Motor neuron (in vitro differentiated cells): ENCODE results near the gene OR5B21. TPM values are rescaled to one million over a fixed set of nuclear protein-coding genes. Genes with fewer than 3 reads are reported as not detected.

Experiments
- ATAC-seq, 8 experiments: fragments of 200-7000 bp; cut with Tn5 transposase; replicated peaks in 6 of 8; 2 replicates each; pipeline ENCODE4 v1.8.0; 2021; ENCODE audit warnings: mild to moderate bottlenecking in 8 of 8, moderate library complexity in 8 of 8
- H3K27ac ChIP-seq, 2 donors: fragments of 250-450 bp; sonication (Bioruptor Pico); 2 replicates each; pipeline ENCODE4 v1.9.0; 2021; ENCODE audit warnings: antibody characterized with exemption in 2 of 2, mild to moderate bottlenecking in 2 of 2, moderate library complexity in 1 of 2
- H3K4me1 ChIP-seq, 2 donors: fragments of 250-450 bp; sonication (Bioruptor Pico); replicated peaks in 1 of 2; 2 replicates each; pipeline ENCODE4 v1.6.1; 2021; ENCODE audit warnings: antibody characterized with exemption in 2 of 2, mild to moderate bottlenecking in 2 of 2, moderate library complexity in 1 of 2
- H3K4me3 ChIP-seq, 5 donors: fragments of 250-450 bp; sonication (Bioruptor Pico); 2 replicates each; pipeline ENCODE4 v1.9.0; 2021; ENCODE audit warnings: antibody characterized with exemption in 5 of 5, mild to moderate bottlenecking in 5 of 5, moderate library complexity in 4 of 5
- WGBS, 10 experiments: fragments of 450-650 bp; shearing (Covaris generic); methylation state at CpG; one replicate each; pipeline ENCODE4 v1.0.0; 2022; 5-methylcytosine and 5-hydroxymethylcytosine counted together
- in situ Hi-C, 9 experiments: fragments of 400-800 bp; cut with MboI; loops; one replicate each; pipeline ENCODE4 v1.15.0; 2021; ENCODE audit warnings: low sequenced_read_pairs in 9 of 9, low pct_unique_long_range_greater_than_20kb in 2 of 9; ENCODE audit not compliant: unreplicated experiment in 9 of 9
- total RNA-seq, 8 experiments: library from RNA; unstranded; fragments of 300-600 nt; gene quantifications; 2 replicates each; pipeline versions ENCODE4 v1.2.3 to v1.2.4, GENCODE V29; 2022

OR5B21 gene
- total RNA-seq, 8 experiments from 2014 or later = 0.32 to 1.1 (median 0.41) TPM; not detected in 4

DNA sequence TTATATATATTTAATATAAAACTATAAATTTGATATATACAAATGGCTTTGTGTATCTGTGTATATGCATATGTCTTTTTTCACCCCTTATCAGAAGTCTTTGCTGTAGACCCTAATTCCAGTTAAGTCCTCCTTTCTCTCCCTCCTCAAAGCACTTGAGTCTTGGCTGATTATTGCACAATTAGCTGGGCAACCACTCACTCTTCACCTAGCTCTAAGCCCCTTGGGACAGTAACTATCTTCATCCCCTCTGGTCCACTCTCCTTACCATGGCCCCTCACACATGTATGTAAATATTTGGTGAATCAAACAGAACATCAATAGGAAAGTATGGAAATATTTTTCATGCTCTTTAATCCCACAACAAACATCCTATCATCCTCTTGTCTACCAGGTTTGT lies 909 bp upstream of the OR5B21 start:
- Histone ChIP-seq H3K27ac (no peak overlapping the region), H3K4me3 (no peak overlapping the region), H3K4me1 (no peaks in the 10 kb centered on the region)
- in situ Hi-C loops = loop anchor here in 2 of 9 experiments (25.0 kb wide), 2 partner anchors 222 to 697 kb away; no protein-coding TSS in a partner anchor
- no peak for ATAC-seq

DNA sequence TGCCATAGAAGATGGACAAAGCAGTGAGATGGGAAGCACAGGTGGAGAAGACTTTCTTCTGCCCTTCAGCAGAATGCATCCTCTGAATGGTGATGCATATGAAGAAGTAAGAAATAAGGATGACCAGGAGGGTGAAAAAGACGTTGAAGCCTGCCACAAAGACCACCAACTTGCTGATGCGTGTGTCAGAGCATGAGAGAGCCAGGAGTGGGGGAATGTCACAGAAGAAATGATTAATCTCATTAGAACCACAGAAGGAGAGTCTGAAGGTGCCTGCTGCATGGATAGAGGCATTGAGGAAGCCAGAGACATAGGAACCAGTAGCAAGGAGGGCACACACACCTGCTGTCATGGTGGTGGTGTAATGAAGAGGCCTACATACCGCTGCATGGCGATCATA lies 550 bp downstream of the OR5B21 start:
- in situ Hi-C loops = loop anchor here in 2 of 9 experiments (25.0 kb wide), 2 partner anchors 220 to 695 kb away; no protein-coding TSS in a partner anchor
- Histone ChIP-seq H3K4me1 (no peaks in the 10 kb centered on the region), H3K4me3 (no peak overlapping the region), H3K27ac (no peak overlapping the region)
- WGBS, 10 experiments = 48 to 90% (median 80%) methylated on average over 1 to 4 of the region's 4 CpGs; no CpG with 5 or more reads in 2 of the 10 experiments
- no peak for ATAC-seq

DNA sequence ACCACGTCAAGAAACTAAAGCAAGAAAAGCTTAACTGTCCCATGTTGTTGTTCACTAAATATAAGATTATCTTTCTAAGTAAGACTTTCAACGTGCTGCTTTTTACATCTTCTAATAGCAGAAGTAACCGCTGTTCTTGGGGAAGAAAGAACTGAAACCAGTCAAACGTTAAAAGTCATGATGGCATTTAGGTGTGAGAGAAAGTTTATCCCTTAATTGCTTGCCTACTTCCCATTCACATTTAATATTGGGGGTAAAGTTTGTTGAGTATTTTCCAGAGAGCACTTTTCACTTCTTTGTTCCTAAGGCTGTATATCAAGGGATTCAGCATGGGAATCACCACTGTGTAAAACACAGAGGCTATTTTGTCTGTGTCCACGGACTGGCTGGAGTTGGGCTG lies 970 bp downstream of the OR5B21 start:
- Histone ChIP-seq H3K27ac (no peak overlapping the region), H3K4me3 (no peak overlapping the region), H3K4me1 (no peaks in the 10 kb centered on the region)
- WGBS, 10 experiments = 41 to 100% (median 79%) methylated on average over 2 to 5 of the region's 5 CpGs
- in situ Hi-C loops = loop anchor here in 2 of 9 experiments (25.0 kb wide), 2 partner anchors 220 to 695 kb away; no protein-coding TSS in a partner anchor
- ATAC-seq = no peak

DNA sequence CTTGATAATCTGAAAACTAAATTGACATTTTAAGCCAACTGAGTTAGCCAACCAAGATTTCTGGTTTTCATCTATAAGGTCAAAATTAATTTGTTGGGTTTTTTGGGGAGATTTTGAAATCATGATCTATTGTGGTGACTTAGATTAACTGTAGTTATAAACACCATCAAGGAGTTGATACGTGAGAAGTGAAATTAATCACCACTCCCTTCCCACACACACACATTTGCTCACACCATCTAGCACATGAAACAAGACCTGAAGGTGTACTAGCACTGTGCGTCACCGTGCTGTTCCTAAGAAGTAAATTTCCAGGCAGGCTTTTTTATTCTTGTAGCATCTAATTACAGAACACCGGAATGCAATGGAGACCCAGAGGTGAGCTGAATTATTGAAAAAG lies 2.1 kb downstream of the OR5B21 start:
- in situ Hi-C loops = loop anchor here in 2 of 9 experiments (25.0 kb wide), 2 partner anchors 219 to 694 kb away; no protein-coding TSS in a partner anchor
- H3K27ac ChIP-seq = no peak overlapping the region
- H3K4me3 ChIP-seq = no peak overlapping the region
- ATAC-seq = no peak
- 58 to 100% (median 94%) methylated on average over 1 to 4 of the region's 4 CpGs for WGBS, 10 experiments
- H3K4me1 ChIP-seq = no peaks in the 10 kb centered on the region

DNA sequence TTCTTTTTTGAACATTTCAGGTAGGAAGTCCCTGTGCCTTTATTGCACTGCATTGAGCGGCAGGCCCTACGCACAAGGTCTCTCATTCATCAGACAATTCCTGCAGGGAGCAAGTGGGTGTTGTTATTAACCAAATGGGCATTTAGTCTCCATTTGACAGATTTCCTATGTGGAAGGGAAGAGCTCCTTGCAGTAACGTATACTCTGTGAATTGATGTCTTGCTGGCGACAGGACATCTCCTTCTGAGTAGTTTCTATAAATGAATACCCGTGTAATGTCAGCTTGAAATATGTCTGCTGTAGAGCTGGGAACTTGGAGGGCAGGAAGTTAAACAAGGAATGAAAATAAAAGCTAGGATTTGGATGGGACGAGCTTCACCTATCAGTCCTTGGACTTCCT lies 3.7 kb downstream of the OR5B21 start:
- Histone ChIP-seq H3K4me1 (no peaks in the 10 kb centered on the region), H3K4me3 (no peak overlapping the region), H3K27ac (no peak overlapping the region)
- in situ Hi-C loops = loop anchor here in 2 of 9 experiments (25.0 kb wide), 2 partner anchors 217 to 692 kb away; no protein-coding TSS in a partner anchor
- WGBS, 10 experiments = 43 to 97% (median 79%) methylated on average over 1 to 6 of the region's 6 CpGs
- ATAC-seq = no peak

DNA sequence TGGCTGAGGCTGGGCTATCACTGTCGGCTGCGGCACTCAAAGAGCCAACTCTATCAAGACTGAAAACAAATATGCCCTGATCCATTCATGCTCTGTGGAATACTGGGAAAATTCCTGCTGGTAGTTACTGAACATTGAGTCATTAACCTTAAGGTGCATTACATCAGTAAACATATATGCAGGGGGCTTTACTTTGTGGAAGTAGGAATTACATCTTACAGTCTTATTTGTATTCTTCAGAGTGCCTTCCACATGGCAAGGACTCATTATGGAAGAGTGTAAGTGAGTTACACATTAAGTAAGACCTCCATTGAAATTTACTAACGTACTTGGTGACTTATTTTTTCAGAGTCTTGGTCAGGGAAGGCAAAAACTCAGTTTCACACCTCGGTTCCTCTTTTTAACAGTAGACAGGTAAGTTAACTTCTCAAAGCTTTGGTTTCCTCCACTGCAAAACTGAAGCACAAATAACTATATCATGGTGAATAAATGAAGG lies 4.5 kb downstream of the OR5B21 start:
- Histone ChIP-seq H3K4me3 (no peak overlapping the region), H3K4me1 (no peaks in the 10 kb centered on the region), H3K27ac (no peak overlapping the region)
- WGBS, 10 experiments = 48 to 94% (median 74%) methylated on average over 1 to 4 of the region's 4 CpGs
- ATAC-seq = no peak
- in situ Hi-C loops = loop anchor here in 2 of 9 experiments (25.0 kb wide), 2 partner anchors 216 to 691 kb away; no protein-coding TSS in a partner anchor

DNA sequence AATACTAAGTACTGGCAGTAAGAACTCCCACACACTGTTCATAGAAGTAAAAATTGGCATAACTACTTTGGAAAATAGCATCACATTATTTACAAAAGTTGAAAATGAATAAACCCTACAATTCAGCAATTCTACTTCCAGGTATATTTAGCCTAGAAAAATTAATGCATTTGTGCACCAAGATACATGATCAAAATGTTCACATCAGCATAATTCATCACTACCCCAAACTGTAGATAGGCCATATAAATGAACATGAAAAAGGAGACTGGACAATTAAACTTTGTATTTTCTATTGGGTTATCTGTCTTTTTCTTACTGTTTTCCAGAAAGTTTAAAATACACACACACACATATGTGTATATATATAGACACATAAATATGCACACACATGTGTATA lies 5.9 kb downstream of the OR5B21 start:
- ATAC-seq = no peak
- Histone ChIP-seq H3K4me3 (no peak overlapping the region), H3K4me1 (no peaks in the 10 kb centered on the region), H3K27ac (no peak overlapping the region)
- in situ Hi-C loops = loop anchor here in 2 of 9 experiments (25.0 kb wide), 2 partner anchors 215 to 690 kb away; no protein-coding TSS in a partner anchor

DNA sequence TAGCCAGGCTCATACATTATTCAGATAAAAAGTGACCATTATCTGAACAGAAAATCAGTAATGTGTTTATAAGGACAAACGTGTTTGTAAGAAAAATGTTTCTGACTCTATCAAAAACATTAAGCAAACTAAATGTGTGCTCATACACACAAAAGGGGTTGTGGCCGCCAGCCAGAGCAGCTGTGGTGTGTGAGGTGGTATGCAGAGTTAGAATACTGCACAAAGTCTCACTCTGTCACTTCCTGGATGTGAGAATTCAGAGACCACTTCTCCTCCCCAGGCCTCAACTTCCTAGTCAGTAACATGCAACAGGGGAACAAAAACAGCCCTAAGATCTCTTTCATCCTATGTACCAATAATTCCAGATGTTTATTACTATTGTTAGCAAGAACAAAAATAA lies 9.4 kb downstream of the OR5B21 start:
- Histone ChIP-seq H3K27ac (no peak overlapping the region), H3K4me1 (no peaks in the 10 kb centered on the region), H3K4me3 (no peak overlapping the region)
- ATAC-seq = no peak
- in situ Hi-C loops = no loop called here
- WGBS, 10 experiments = 5 to 100% (median 57%) methylated on average over 1 to 2 of the region's 2 CpGs; no CpG with 5 or more reads in 3 of the 10 experiments

DNA sequence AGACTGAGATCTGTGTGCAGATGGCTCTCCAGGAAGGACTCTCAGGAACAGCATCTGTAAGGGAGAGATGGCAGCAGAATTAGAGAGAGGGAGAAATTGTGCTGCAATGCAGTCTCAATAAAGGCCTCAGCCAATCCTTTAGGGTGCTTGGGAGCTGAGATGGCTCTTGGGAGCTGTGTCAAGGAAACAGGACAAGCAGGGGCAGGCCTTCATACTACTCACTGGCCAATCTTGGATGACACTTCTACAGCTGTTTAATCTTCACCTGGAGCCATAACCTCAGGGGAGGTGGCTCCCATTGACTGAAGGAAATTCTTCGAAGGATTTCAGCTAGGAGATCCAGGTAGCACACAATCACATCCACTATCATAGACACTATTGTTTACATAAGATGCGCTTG lies 10.0 kb downstream of the OR5B21 start:
- Histone ChIP-seq H3K4me1 (no peaks in the 10 kb centered on the region), H3K4me3 (no peak overlapping the region), H3K27ac (no peak overlapping the region)
- in situ Hi-C loops = no loop called here
- no peak for ATAC-seq
- WGBS, 10 experiments = 75 to 100% (median 91%) methylated on average over 1 to 2 of the region's 2 CpGs; no CpG with 5 or more reads in 6 of the 10 experiments

DNA sequence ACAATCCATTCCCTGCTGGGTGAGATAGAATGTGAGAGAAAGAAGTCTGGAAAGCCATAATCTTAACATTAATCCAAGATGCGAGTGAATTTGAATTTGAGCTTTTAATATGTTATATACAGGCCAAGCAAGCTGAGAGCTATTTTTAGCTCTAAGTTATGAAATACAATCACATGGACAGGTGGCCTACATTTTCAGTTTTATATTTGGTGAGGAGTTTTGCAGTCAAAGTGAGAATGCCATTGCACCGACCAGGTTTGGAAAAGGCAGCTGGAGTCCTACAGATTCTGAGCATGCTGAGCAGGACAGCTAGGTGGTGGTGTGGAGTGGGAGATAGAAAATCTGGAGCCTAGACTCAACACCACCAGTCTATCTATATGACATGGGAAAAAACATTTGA lies 12.0 kb downstream of the OR5B21 start:
- in situ Hi-C loops = no loop called here
- no peak overlapping the region for H3K4me3 ChIP-seq
- ATAC-seq = peak in 1 of 8 experiments; percentile 20
- H3K4me1 ChIP-seq = no peaks in the 10 kb centered on the region
- no peak overlapping the region for H3K27ac ChIP-seq
- 38 to 100% (median 80%) methylated on average over 1 to 2 of the region's 2 CpGs; no CpG with 5 or more reads in 3 of the 10 experiments for WGBS, 10 experiments

DNA sequence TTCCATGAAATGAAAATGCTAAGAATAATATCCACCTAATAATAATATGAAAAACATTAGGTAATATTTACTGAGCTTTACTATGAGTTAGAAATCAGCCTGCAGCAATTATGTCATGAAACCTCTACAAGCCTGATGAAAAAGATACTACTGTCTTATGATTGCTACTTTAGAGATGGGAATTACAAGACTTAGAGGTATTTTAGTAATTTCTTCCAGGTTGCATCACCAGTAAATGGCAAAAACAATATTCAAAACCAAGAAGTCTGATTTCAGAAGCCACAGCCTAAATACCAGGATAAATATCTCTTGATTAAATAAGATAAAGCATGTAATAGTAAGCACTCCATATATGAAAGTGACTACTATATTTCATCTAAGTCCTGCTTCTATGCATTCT lies 13.8 kb downstream of the OR5B21 start:
- no peak overlapping the region for H3K27ac ChIP-seq
- H3K4me3 ChIP-seq = no peak overlapping the region
- no peak for ATAC-seq
- in situ Hi-C loops = no loop called here
- no peaks in the 10 kb centered on the region for H3K4me1 ChIP-seq

DNA sequence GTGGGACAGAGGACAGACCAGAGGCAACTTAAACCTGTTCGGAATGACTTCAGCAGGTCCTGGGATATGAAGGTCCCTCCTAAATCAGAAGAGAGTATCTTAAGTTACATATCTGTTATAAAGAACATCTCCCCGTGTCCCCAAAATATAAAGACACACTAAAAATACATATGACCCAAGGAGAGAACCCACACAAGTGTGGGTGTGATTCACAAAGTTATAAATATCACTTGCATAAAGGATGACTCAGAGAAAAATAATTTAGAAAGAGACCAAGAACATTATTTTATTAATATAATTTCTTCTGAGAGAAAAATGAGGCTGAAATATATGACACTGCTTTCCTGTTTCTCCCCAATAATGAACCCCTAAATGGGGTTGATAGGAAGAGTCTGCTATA lies 14.2 kb downstream of the OR5B21 start:
- H3K4me1 ChIP-seq = no peaks in the 10 kb centered on the region
- WGBS, 10 experiments = 20 to 100% (median 71%) methylated on average over 1 to 2 of the region's 2 CpGs
- in situ Hi-C loops = no loop called here
- peak in 2 of 8 experiments; percentile 32 to 49 for ATAC-seq
- no peak overlapping the region for H3K27ac ChIP-seq
- no peak overlapping the region for H3K4me3 ChIP-seq

DNA sequence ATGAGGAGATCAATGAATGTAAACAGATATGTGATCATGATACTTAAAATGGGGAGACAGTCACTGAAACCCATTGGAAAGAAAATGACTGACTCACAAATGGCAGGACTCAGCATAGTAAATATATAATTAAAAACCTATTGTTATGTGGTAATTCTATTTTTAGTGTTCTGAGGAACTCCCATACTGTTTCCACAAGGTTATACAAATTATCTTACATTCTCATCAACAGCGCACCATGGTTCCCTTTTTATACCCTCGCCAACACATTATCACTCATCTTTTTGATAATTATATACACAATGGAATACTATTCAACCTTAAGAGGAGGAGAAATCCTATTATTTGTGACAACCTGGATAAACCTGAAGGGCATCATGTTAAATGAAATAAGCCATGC lies 17.1 kb downstream of the OR5B21 start:
- no peak overlapping the region for H3K4me3 ChIP-seq
- ATAC-seq = no peak
- no peak overlapping the region for H3K27ac ChIP-seq
- H3K4me1 ChIP-seq = no peaks in the 10 kb centered on the region
- WGBS, 10 experiments = 63 to 100% (median 82%) methylated on average over 1 to 2 of the region's 2 CpGs; no CpG with 5 or more reads in 2 of the 10 experiments
- in situ Hi-C loops = no loop called here

DNA sequence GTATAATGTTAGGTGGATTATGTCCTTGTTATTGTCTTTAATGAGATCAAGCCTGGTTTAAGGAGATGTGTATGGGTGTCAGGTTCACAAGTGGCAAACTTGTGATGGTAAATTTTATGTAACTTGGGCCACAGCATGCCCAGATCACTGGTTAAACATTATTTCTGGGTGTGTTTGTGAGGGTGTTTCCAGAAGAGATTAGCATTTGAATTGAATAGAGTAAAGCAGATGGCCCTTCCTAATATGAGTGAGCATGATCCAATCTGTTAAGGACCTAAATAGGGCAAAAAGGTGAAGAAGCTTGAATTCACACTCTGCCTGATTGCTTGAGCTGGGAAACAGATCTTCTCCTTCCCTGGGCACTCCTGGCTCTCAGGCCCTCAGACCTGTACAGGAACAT lies 20.7 kb downstream of the OR5B21 start:
- Histone ChIP-seq H3K4me1 (no peaks in the 10 kb centered on the region), H3K27ac (no peak overlapping the region), H3K4me3 (no peak overlapping the region)
- in situ Hi-C loops = no loop called here
- peak in 3 of 8 experiments; percentile 47 to 97 (median 78) for ATAC-seq
